DND-41 (cell line): Measurements from ENCODE around the gene FHL3.

Experiments
- ATAC-seq: fragments of 200-7000 bp; cut with Tn5 transposase; 3 replicates; pipeline ENCODE4 v1.9.1; 2021; ENCODE audit warnings: low read depth; ENCODE audit not compliant: insufficient read depth
- DNase-seq: peaks from one replicate; pipeline ENCODE4 v3.0.0-alpha.2; 2020
- H2AFZ ChIP-seq: 2 replicates; pipeline ENCODE4 v1.6.0; 2012; ENCODE audit warnings: low read depth, low read length
- H3K27ac ChIP-seq: 2 replicates; pipeline ENCODE4 v1.5.1; 2012; ENCODE audit warnings: low read length, inconsistent platforms
- H3K27me3 ChIP-seq: fragments of 200-600 bp; sonication (generic); 2 replicates; pipeline ENCODE4 v1.6.0; 2012; ENCODE audit warnings: low read length, mild to moderate bottlenecking, inconsistent platforms; ENCODE audit not compliant: insufficient read depth, poor library complexity
- H3K36me3 ChIP-seq: 2 replicates; pipeline ENCODE4 v1.5.1; 2012; ENCODE audit warnings: low read length, inconsistent platforms; ENCODE audit not compliant: insufficient read depth
- H3K4me1 ChIP-seq: 2 replicates; pipeline ENCODE4 v1.5.1; 2012; ENCODE audit warnings: mild to moderate bottlenecking, low read length; ENCODE audit not compliant: insufficient read depth
- H3K4me2 ChIP-seq: 2 replicates; pipeline ENCODE4 v1.6.0; 2012; ENCODE audit warnings: mild to moderate bottlenecking, moderate library complexity, low read length, inconsistent platforms; ENCODE audit not compliant: insufficient read depth
- H3K4me3 ChIP-seq, 2 experiments: fragments of 200-600 bp in 1 of 2; shearing (Covaris generic) in 1 of 2; 2 replicates each; pipeline ENCODE4 v1.5.1; 2012 to 2016; ENCODE audit warnings: inconsistent platforms in 2 of 2, low read length in 2 of 2, mild to moderate bottlenecking in 2 of 2, low read depth in 1 of 2, moderate library complexity in 1 of 2
- H3K79me2 ChIP-seq: 2 replicates; pipeline ENCODE4 v1.6.0; 2012; ENCODE audit warnings: low read length, inconsistent platforms; ENCODE audit not compliant: insufficient read depth
- H3K9ac ChIP-seq: 2 replicates; pipeline ENCODE4 v1.6.0; 2012; ENCODE audit warnings: low read depth, mild to moderate bottlenecking, inconsistent platforms, low read length, moderate library complexity
- H3K9me3 ChIP-seq: 2 replicates; pipeline ENCODE4 v1.5.1; 2012; ENCODE audit warnings: low read length, moderate library complexity, mild to moderate bottlenecking, inconsistent platforms; ENCODE audit not compliant: insufficient read depth, severe bottlenecking
- H4K20me1 ChIP-seq: 2 replicates; pipeline ENCODE4 v1.6.0; 2012; ENCODE audit warnings: low read length; ENCODE audit not compliant: insufficient read depth
- EZH2 ChIP-seq: IDR thresholded peaks from 3 replicates; pipeline ENCODE4 v1.6.1; 2012; ENCODE audit warnings: borderline replicate concordance, low read depth, mild to moderate bottlenecking, moderate library complexity, low read length, inconsistent platforms; ENCODE audit not compliant: severe bottlenecking
- TF ChIP-seq, protein P1 (sequence below): IDR thresholded peaks from 2 replicates; pipeline ENCODE4 v1.5.1; 2012; ENCODE audit warnings: borderline replicate concordance, low read length, moderate library complexity, mild to moderate bottlenecking; ENCODE audit not compliant: poor library complexity, severe bottlenecking; ENCODE audit errors: extremely low read depth

FHL3 gene

DNA sequence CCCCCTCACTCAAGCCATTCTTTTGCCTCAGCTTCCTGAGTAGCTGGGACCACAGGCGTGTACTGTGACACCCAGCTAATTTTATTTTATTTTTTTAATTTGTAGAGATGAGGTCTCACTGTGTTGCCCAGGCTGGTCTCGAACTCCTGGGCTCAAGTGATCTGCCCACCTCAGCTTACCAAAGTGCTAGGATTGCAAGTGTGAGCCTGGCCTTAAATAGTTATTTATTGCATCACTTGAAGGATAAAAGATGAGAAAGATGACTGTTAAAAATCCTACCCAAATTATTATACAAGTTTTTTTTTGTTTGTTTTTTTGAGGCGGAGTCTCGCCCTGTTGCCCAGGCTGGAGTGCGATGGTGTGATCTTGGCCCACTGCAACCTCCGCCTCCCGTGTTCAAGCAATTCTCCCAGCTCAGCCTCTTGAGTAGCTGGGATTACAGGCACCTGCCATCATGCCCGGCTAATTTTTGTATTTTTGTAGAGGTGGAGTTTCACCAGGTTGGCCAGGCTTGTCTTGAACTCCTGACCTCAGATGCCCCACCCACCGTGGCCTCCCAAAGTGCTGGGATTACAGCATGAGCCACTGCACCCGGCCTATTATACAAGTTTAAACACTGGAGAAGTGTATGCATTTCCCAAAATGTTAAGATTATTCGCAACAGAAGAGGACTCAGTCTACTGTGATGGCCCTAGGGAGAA, 9.6 kb upstream of the FHL3 start:
- H3K9ac ChIP-seq, result no peak overlapping the region
- H3K36me3 ChIP-seq, result peaks cover 57% of the 10 kb centered on the region
- peaks cover 31% of the 10 kb centered on the region; the same call in 1 of the 2 replicates for H4K20me1 ChIP-seq
- H3K27me3 ChIP-seq, result no peaks in the 10 kb centered on the region
- no peak overlapping the region for H3K27ac ChIP-seq
- no peak overlapping the region for H3K4me3 ChIP-seq
- H3K9me3 ChIP-seq, result no peaks in the 10 kb centered on the region
- H3K79me2 ChIP-seq, result peaks cover 58% of the 10 kb centered on the region
- TF ChIP-seq EZH2, result no peak
- TF ChIP-seq, protein P1, sequence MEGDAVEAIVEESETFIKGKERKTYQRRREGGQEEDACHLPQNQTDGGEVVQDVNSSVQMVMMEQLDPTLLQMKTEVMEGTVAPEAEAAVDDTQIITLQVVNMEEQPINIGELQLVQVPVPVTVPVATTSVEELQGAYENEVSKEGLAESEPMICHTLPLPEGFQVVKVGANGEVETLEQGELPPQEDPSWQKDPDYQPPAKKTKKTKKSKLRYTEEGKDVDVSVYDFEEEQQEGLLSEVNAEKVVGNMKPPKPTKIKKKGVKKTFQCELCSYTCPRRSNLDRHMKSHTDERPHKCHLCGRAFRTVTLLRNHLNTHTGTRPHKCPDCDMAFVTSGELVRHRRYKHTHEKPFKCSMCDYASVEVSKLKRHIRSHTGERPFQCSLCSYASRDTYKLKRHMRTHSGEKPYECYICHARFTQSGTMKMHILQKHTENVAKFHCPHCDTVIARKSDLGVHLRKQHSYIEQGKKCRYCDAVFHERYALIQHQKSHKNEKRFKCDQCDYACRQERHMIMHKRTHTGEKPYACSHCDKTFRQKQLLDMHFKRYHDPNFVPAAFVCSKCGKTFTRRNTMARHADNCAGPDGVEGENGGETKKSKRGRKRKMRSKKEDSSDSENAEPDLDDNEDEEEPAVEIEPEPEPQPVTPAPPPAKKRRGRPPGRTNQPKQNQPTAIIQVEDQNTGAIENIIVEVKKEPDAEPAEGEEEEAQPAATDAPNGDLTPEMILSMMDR, result no peak
- peaks cover 37% of the 10 kb centered on the region for H3K4me1 ChIP-seq
- no peak for ATAC-seq
- peak overlapping the region; percentile 94; the same call in 1 of the 2 replicates for H3K4me2 ChIP-seq
- no peak for DNase-seq
- no peak overlapping the region for H2AFZ ChIP-seq

DNA sequence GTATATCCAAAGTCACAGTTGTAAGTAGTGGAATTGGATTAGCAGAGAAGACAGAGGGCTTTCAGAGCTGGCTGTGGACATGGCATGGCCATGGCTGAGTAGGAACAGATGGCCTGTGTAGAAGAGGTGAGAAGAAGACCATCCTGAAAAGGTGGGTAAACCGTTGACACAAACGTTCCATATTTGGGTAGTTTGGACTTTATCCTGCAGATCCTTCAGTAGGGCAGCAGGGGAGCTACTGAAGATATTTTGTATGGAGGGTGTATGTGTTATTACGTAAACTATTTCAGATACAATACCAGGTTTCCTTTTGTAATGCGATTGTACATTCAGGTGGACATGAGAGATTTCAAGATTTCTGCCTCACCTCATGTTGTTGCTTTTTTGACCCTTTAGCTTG, 8.9 kb upstream of the FHL3 start:
- TF ChIP-seq, protein P1, result peak; percentile 6
- TF ChIP-seq EZH2, result no peak
- H3K4me2 ChIP-seq, result peak overlapping the region; percentile 94
- peak overlapping the region in 1 of 2 experiments; percentile 85; a peak in 3 of 4 replicates for H3K4me3 ChIP-seq
- no peak for ATAC-seq
- H3K9ac ChIP-seq, result peak overlapping the region; percentile 93
- H3K79me2 ChIP-seq, result peaks cover 58% of the 10 kb centered on the region
- peaks cover 52% of the 10 kb centered on the region for H3K36me3 ChIP-seq
- DNase-seq, result no peak
- peaks cover 40% of the 10 kb centered on the region for H3K4me1 ChIP-seq
- H3K27ac ChIP-seq, result 0 out of 2 replicates have a peak overlapping the region, but pooled peaks have one; percentile 2
- H3K27me3 ChIP-seq, result no peaks in the 10 kb centered on the region
- no peaks in the 10 kb centered on the region for H3K9me3 ChIP-seq
- H4K20me1 ChIP-seq, result peaks cover 31% of the 10 kb centered on the region; the same call in 1 of the 2 replicates
- H2AFZ ChIP-seq, result no peak overlapping the region

DNA sequence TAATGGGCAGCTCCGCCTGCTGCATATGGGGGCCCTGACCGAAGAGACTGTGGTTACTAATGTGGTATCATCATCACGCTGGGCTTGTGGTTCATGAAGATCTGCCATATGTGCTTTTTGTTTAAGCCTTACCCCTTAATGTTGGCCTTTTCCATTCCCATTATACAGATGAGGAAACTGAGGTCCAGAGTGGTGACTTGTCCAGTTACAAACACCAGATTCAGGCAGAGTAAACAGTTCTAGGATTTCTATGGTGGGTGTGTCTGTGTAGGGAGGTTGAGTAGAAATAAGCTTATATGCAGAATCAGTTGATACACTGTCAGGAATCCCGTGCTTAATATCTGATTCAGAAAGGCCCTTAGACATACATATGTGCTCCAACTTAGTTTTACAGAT, 7.9 kb upstream of the FHL3 start:
- Histone ChIP-seq H3K9ac (peak overlapping the region; percentile 93), H4K20me1 (peaks cover 29% of the 10 kb centered on the region; the same call in 1 of the 2 replicates), H3K4me2 (peak overlapping the region; percentile 94), H3K4me3 (peak overlapping the region; percentile 64 to 85), H3K36me3 (peaks cover 43% of the 10 kb centered on the region), H3K27me3 (no peaks in the 10 kb centered on the region), H3K4me1 (peaks cover 44% of the 10 kb centered on the region), H3K79me2 (peaks cover 52% of the 10 kb centered on the region), H3K27ac (peak overlapping the region; percentile 87), H3K9me3 (no peaks in the 10 kb centered on the region), H2AFZ (peak overlapping the region; percentile 83)
- ATAC-seq (no peak), DNase-seq (no peak)
- TF ChIP-seq, protein P1, result no peak
- TF ChIP-seq EZH2, result no peak
